Activated CD4-positive, alpha-beta T cell treated with anti-CD3 and anti-CD28 coated beads, Interleukin-2, amount 10 ng/mL, durations not matched to agents 24 days and 14 days (primary cell): ENCODE data around the gene RSPRY1. TPM values are rescaled to one million over a fixed set of nuclear protein-coding genes. Genes with fewer than 3 reads are reported as not detected.

Experiments used
- DNase-seq: peaks from one replicate; pipeline ENCODE4 v3.0.0; 2022
- H3K27ac Mint-ChIP-seq: one replicate; pipeline ENCODE4 v1.8.0; 2022; ENCODE audit warnings: mild to moderate bottlenecking, mixed read lengths
- H3K27me3 Mint-ChIP-seq: one replicate; pipeline ENCODE4 v1.8.0; 2022; ENCODE audit warnings: mixed read lengths
- H3K36me3 Mint-ChIP-seq: one replicate; pipeline ENCODE4 v1.8.0; 2022; ENCODE audit warnings: low read depth, mild to moderate bottlenecking, mixed read lengths
- H3K4me1 Mint-ChIP-seq: one replicate; pipeline ENCODE4 v1.8.0; 2021; ENCODE audit warnings: mixed read lengths
- H3K4me3 Mint-ChIP-seq: one replicate; pipeline ENCODE4 v1.8.0; 2022; ENCODE audit warnings: mild to moderate bottlenecking, moderate library complexity, mixed read lengths
- H3K9me3 Mint-ChIP-seq: one replicate; pipeline ENCODE4 v1.8.0; 2021; ENCODE audit warnings: mixed read lengths
- intact Hi-C: fragments of 100-400 bp; cut with micrococcal nuclease; formaldehyde crosslinking; loops from one replicate; pipeline ENCODE4 v1.15.1; 2023
- total RNA-seq: library from RNA; stranded (reverse); gene quantifications from 2 replicates; pipeline ENCODE4 v1.2.3, GENCODE V29; 2022

Gene RSPRY1
- total RNA-seq, 1 donor from 2014 or later: 36.6 TPM

- Mint-ChIP-seq H3K9me3 (no peaks in the 10 kb centered on the region), H3K27ac (no peak overlapping the region), H3K36me3 (peaks cover 10% of the 10 kb centered on the region), H3K4me3 (no peak overlapping the region), H3K4me1 (peaks cover 15% of the 10 kb centered on the region), H3K27me3 (no peaks in the 10 kb centered on the region)
- DNase-seq: no peak
- intact Hi-C loops: no loop called here
Observed at GRCh38 chr16:57147381-57148221, 38.5 kb upstream of the RSPRY1 start.

GRCh38 chr16:57148481-57148880, 37.6 kb upstream of the RSPRY1 start:
- no peak for DNase-seq
- Mint-ChIP-seq H3K36me3 (peaks cover 15% of the 10 kb centered on the region), H3K4me1 (peaks cover 14% of the 10 kb centered on the region), H3K4me3 (no peak overlapping the region), H3K9me3 (no peaks in the 10 kb centered on the region), H3K27me3 (no peaks in the 10 kb centered on the region), H3K27ac (peak overlapping the region; percentile 25)
- intact Hi-C loops: no loop called here

- Mint-ChIP-seq H3K27ac (no peak overlapping the region), H3K4me1 (peaks cover 14% of the 10 kb centered on the region), H3K4me3 (no peak overlapping the region), H3K36me3 (peaks cover 24% of the 10 kb centered on the region), H3K9me3 (no peaks in the 10 kb centered on the region), H3K27me3 (no peaks in the 10 kb centered on the region)
- DNase-seq: no peak
- intact Hi-C loops: no loop called here
Observed at GRCh38 chr16:57149391-57149790, 36.7 kb upstream of the RSPRY1 start.

GRCh38 chr16:57150682-57151330, 35.3 kb upstream of the RSPRY1 start:
- H3K36me3 Mint-ChIP-seq: peaks cover 29% of the 10 kb centered on the region
- intact Hi-C loops: no loop called here
- no peak overlapping the region for H3K27ac Mint-ChIP-seq
- H3K9me3 Mint-ChIP-seq: no peaks in the 10 kb centered on the region
- H3K4me1 Mint-ChIP-seq: peaks cover 16% of the 10 kb centered on the region
- no peak overlapping the region for H3K4me3 Mint-ChIP-seq
- DNase-seq: no peak
- H3K27me3 Mint-ChIP-seq: no peaks in the 10 kb centered on the region

GRCh38 chr16:57151369-57151768, 34.8 kb upstream of the RSPRY1 start:
- Mint-ChIP-seq H3K9me3 (no peaks in the 10 kb centered on the region), H3K27ac (no peak overlapping the region), H3K36me3 (peaks cover 34% of the 10 kb centered on the region), H3K27me3 (no peaks in the 10 kb centered on the region), H3K4me3 (no peak overlapping the region), H3K4me1 (peaks cover 21% of the 10 kb centered on the region)
- DNase-seq: no peak
- intact Hi-C loops: no loop called here

- H3K9me3 Mint-ChIP-seq: no peaks in the 10 kb centered on the region
- peaks cover 41% of the 10 kb centered on the region for H3K36me3 Mint-ChIP-seq
- intact Hi-C loops: no loop called here
- no peak for DNase-seq
- H3K4me1 Mint-ChIP-seq: peaks cover 26% of the 10 kb centered on the region
- no peak overlapping the region for H3K4me3 Mint-ChIP-seq
- H3K27ac Mint-ChIP-seq: peak overlapping the region; percentile 34
- no peaks in the 10 kb centered on the region for H3K27me3 Mint-ChIP-seq
Observed at GRCh38 chr16:57152096-57153093, 33.7 kb upstream of the RSPRY1 start.

- Mint-ChIP-seq H3K27ac (no peak overlapping the region), H3K9me3 (no peaks in the 10 kb centered on the region), H3K4me3 (no peak overlapping the region), H3K36me3 (peaks cover 45% of the 10 kb centered on the region), H3K4me1 (peaks cover 21% of the 10 kb centered on the region), H3K27me3 (no peaks in the 10 kb centered on the region)
- intact Hi-C loops: no loop called here
- DNase-seq: no peak
Observed at GRCh38 chr16:57153841-57154240, 32.3 kb upstream of the RSPRY1 start.

- H3K9me3 Mint-ChIP-seq: no peaks in the 10 kb centered on the region
- H3K36me3 Mint-ChIP-seq: peaks cover 59% of the 10 kb centered on the region
- intact Hi-C loops: no loop called here
- no peak for DNase-seq
- H3K27ac Mint-ChIP-seq: peak overlapping the region; percentile 67
- H3K4me1 Mint-ChIP-seq: peaks cover 23% of the 10 kb centered on the region
- H3K27me3 Mint-ChIP-seq: no peaks in the 10 kb centered on the region
- peak overlapping the region; percentile 23 for H3K4me3 Mint-ChIP-seq
Observed at GRCh38 chr16:57155702-57156350, 30.3 kb upstream of the RSPRY1 start.

- intact Hi-C loops: no loop called here
- Mint-ChIP-seq H3K36me3 (peaks cover 63% of the 10 kb centered on the region), H3K9me3 (no peaks in the 10 kb centered on the region), H3K4me1 (peaks cover 23% of the 10 kb centered on the region), H3K4me3 (peak overlapping the region; percentile 23), H3K27ac (no peak overlapping the region), H3K27me3 (no peaks in the 10 kb centered on the region)
- no peak for DNase-seq
Observed at GRCh38 chr16:57156351-57156703, 29.8 kb upstream of the RSPRY1 start.

- Mint-ChIP-seq H3K4me3 (no peak overlapping the region), H3K9me3 (no peaks in the 10 kb centered on the region), H3K36me3 (peaks cover 61% of the 10 kb centered on the region), H3K27me3 (no peaks in the 10 kb centered on the region), H3K4me1 (peaks cover 17% of the 10 kb centered on the region), H3K27ac (no peak overlapping the region)
- intact Hi-C loops: no loop called here
- DNase-seq: no peak
Observed at GRCh38 chr16:57157533-57157932, 28.6 kb upstream of the RSPRY1 start.

GRCh38 chr16:57159447-57159846, 26.7 kb upstream of the RSPRY1 start:
- Mint-ChIP-seq H3K27ac (no peak overlapping the region), H3K9me3 (no peaks in the 10 kb centered on the region)

GRCh38 chr16:57163842-57164241, 22.3 kb upstream of the RSPRY1 start:
- intact Hi-C loops: no loop called here
- no peaks in the 10 kb centered on the region for H3K9me3 Mint-ChIP-seq
- H3K4me3 Mint-ChIP-seq: no peak overlapping the region
- H3K36me3 Mint-ChIP-seq: peaks cover 53% of the 10 kb centered on the region
- no peak overlapping the region for H3K27ac Mint-ChIP-seq
- DNase-seq: no peak
- no peaks in the 10 kb centered on the region for H3K27me3 Mint-ChIP-seq
- peaks cover 4% of the 10 kb centered on the region for H3K4me1 Mint-ChIP-seq

More at GRCh38 chr16:57159447-57159846, 26.7 kb upstream of the RSPRY1 start:
- H3K36me3 Mint-ChIP-seq: peaks cover 59% of the 10 kb centered on the region
- no peaks in the 10 kb centered on the region for H3K27me3 Mint-ChIP-seq
- H3K4me1 Mint-ChIP-seq: peaks cover 15% of the 10 kb centered on the region
- no peak overlapping the region for H3K4me3 Mint-ChIP-seq
- intact Hi-C loops: no loop called here
- no peak for DNase-seq

- Mint-ChIP-seq H3K4me3 (no peak overlapping the region), H3K27me3 (no peaks in the 10 kb centered on the region), H3K27ac (no peak overlapping the region), H3K9me3 (no peaks in the 10 kb centered on the region), H3K36me3 (peaks cover 50% of the 10 kb centered on the region), H3K4me1 (peaks cover 2% of the 10 kb centered on the region)
- intact Hi-C loops: no loop called here
- no peak for DNase-seq
Observed at GRCh38 chr16:57165483-57165882, 20.6 kb upstream of the RSPRY1 start.
